Umbilical cord (tissue), 2 donors: ENCODE measurements around the gene SNORC. TPM values are rescaled to one million over a fixed set of nuclear protein-coding genes. Genes with fewer than 3 reads are reported as not detected.
"Not testable (repeated sequence)": the region's sequence is repeated elsewhere in the genome, so short reads cannot be mapped to it uniquely, and the experiment has no call there.

Experiments used
- DNase-seq: peaks from one replicate; pipeline ENCODE4 v3.0.0-alpha.2; 2015; ENCODE audit warnings: low spot score
- total RNA-seq: library from RNA; depleted of rRNA; stranded (reverse); fragments of >200 nt; gene quantifications from one replicate; pipeline ENCODE4 v1.2.3, GENCODE V29; 2014; ENCODE audit warnings: low replicate concordance; ENCODE audit not compliant: insufficient read depth

SNORC gene
- total RNA-seq, 1 donor from 2014 or later, result 0.24 TPM

- DNase-seq, result no peak
These were observed 26.9 kb downstream of the SNORC start for GRCh38 chr2:232896720-232897597.

GRCh38 chr2:232897598-232898408 lies 27.7 kb downstream of the SNORC start:
- no peak for DNase-seq

- peak; percentile 86 for DNase-seq
These were observed 28.8 kb downstream of the SNORC start for GRCh38 chr2:232898592-232899543.

- no peak for DNase-seq
These were observed 31.0 kb downstream of the SNORC start for GRCh38 chr2:232900811-232901735.

- peak; percentile 30 for DNase-seq
These were observed 31.9 kb downstream of the SNORC start for GRCh38 chr2:232901736-232902578.

GRCh38 chr2:232903989-232904388 lies 33.9 kb downstream of the SNORC start:
- no peak for DNase-seq

- DNase-seq, result not testable (repeated sequence)
These were observed 37.0 kb downstream of the SNORC start for GRCh38 chr2:232906867-232907717.

GRCh38 chr2:232907718-232908085 lies 37.6 kb downstream of the SNORC start:
- not testable (repeated sequence) for DNase-seq

GRCh38 chr2:232908695-232909094 lies 38.6 kb downstream of the SNORC start:
- DNase-seq, result no peak

GRCh38 chr2:232910376-232910775 lies 40.3 kb downstream of the SNORC start:
- DNase-seq, result no peak

GRCh38 chr2:232911712-232912277 lies 41.7 kb downstream of the SNORC start:
- no peak for DNase-seq

- no peak for DNase-seq
These were observed 43.8 kb downstream of the SNORC start for GRCh38 chr2:232913903-232914302.

- no peak for DNase-seq
These were observed 49.1 kb downstream of the SNORC start for GRCh38 chr2:232919141-232919540.

- no peak for DNase-seq
These were observed 50.0 kb downstream of the SNORC start for GRCh38 chr2:232920055-232920454.

- no peak for DNase-seq
These were observed 50.7 kb downstream of the SNORC start for GRCh38 chr2:232920760-232921159.

GRCh38 chr2:232924433-232924832 lies 54.4 kb downstream of the SNORC start:
- no peak for DNase-seq

- DNase-seq, result no peak
These were observed 55.2 kb downstream of the SNORC start for GRCh38 chr2:232925153-232925820.

- DNase-seq, result no peak
These were observed 55.7 kb downstream of the SNORC start for GRCh38 chr2:232925821-232926156.
